RPMI7951 (cell line): ENCODE results near the gene COMMD7. TPM values are rescaled to one million over a fixed set of nuclear protein-coding genes. Genes with fewer than 3 reads are reported as not detected.

ENCODE experiments used
- total RNA-seq: library from RNA; depleted of rRNA; stranded (reverse); fragments of >200 nt; shearing (Covaris generic); gene quantifications from 2 replicates; pipeline ENCODE4 v1.2.3, GENCODE V29; 2014; rRNA removed

Gene COMMD7
- total RNA-seq, 1 experiment from 2014 or later: 60.2 TPM

Other genes starting within 250 kb of the COMMD7 start
- 8.7 and 11.2 TPM in 2 replicates for gene NOL4L, start 158.1 kb downstream of the COMMD7 start, total RNA-seq
- gene C20orf203, start 69.5 kb downstream of the COMMD7 start, total RNA-seq: not detected in 2 replicates
- 6.8 TPM in 2 replicates for gene DNMT3B, start 18.9 kb upstream of the COMMD7 start, total RNA-seq
- gene MAPRE1, start 76.5 kb upstream of the COMMD7 start, total RNA-seq: 190 and 215 TPM in 2 replicates
- gene EFCAB8, start 115.5 kb upstream of the COMMD7 start, total RNA-seq: 0.10 and 1.1 TPM in 2 replicates